GM23248 (cell line): ENCODE measurements around the gene ZNF746. TPM values are rescaled to one million over a fixed set of nuclear protein-coding genes. Genes with fewer than 3 reads are reported as not detected.

ENCODE experiments used
- DNase-seq: peaks from one replicate; pipeline ENCODE4 v3.0.0-alpha.2; 2015
- H2AFZ ChIP-seq: fragments of 200-600 bp; sonication (generic); 2 replicates; pipeline ENCODE4 v1.6.1; 2016; ENCODE audit warnings: antibody characterized with exemption
- H3F3A ChIP-seq: fragments of 200-600 bp; sonication (generic); 2 replicates; pipeline ENCODE4 v1.6.1; 2016; ENCODE audit warnings: mild to moderate bottlenecking, antibody characterized with exemption, mixed run types; ENCODE audit not compliant: insufficient read depth
- H3K27ac ChIP-seq: fragments of 200-600 bp; sonication (generic); 2 replicates; pipeline ENCODE4 v1.5.1; 2016; ENCODE audit warnings: mild to moderate bottlenecking
- H3K27me3 ChIP-seq: fragments of 200-600 bp; sonication (generic); replicated peaks from 2 replicates; pipeline ENCODE4 v1.6.1; 2016; ENCODE audit warnings: mild to moderate bottlenecking; ENCODE audit not compliant: insufficient read depth
- H3K36me3 ChIP-seq: fragments of 200-600 bp; sonication (generic); 2 replicates; pipeline ENCODE4 v1.6.1; 2016; ENCODE audit warnings: low read depth, mild to moderate bottlenecking
- H3K4me1 ChIP-seq: fragments of 200-600 bp; sonication (generic); 2 replicates; pipeline ENCODE4 v1.6.1; 2016; ENCODE audit warnings: mild to moderate bottlenecking; ENCODE audit not compliant: insufficient read depth
- H3K4me2 ChIP-seq: fragments of 200-600 bp; sonication (generic); one replicate; pipeline ENCODE4 v1.6.1; 2016; ENCODE audit warnings: mild to moderate bottlenecking; ENCODE audit not compliant: unreplicated experiment
- H3K4me3 ChIP-seq: fragments of 200-600 bp; sonication (generic); 2 replicates; pipeline ENCODE4 v1.5.1; 2016; ENCODE audit warnings: mild to moderate bottlenecking
- H3K79me2 ChIP-seq: fragments of 200-600 bp; sonication (generic); 2 replicates; pipeline ENCODE4 v1.6.1; 2016; ENCODE audit warnings: mild to moderate bottlenecking; ENCODE audit not compliant: insufficient read depth
- H3K9ac ChIP-seq: fragments of 200-600 bp; sonication (generic); 2 replicates; pipeline ENCODE4 v1.6.1; 2016; ENCODE audit warnings: mild to moderate bottlenecking
- H3K9me2 ChIP-seq: fragments of 200-600 bp; sonication (generic); 2 replicates; pipeline ENCODE4 v1.6.1; 2016; ENCODE audit warnings: mixed run types, mild to moderate bottlenecking, moderate library complexity; ENCODE audit not compliant: insufficient read depth
- H3K9me3 ChIP-seq: fragments of 200-600 bp; sonication (generic); one replicate; pipeline ENCODE4 v1.6.1; 2017; ENCODE audit warnings: low read depth
- H4K20me1 ChIP-seq: fragments of 200-600 bp; sonication (generic); 2 replicates; pipeline ENCODE4 v1.6.0; 2016; ENCODE audit not compliant: insufficient read depth
- EZH2 ChIP-seq: fragments of 200-600 bp; sonication (generic); IDR thresholded peaks from 2 replicates; pipeline ENCODE4 v1.6.1; 2018; ENCODE audit warnings: antibody characterized with exemption, mild to moderate bottlenecking; ENCODE audit not compliant: insufficient read depth, poor library complexity, severe bottlenecking
- EZH2phosphoT487 ChIP-seq: fragments of 200-600 bp; sonication (generic); IDR thresholded peaks from 2 replicates; pipeline ENCODE4 v1.6.1; 2018; ENCODE audit warnings: antibody characterized with exemption, moderate library complexity, mild to moderate bottlenecking, low read depth; ENCODE audit not compliant: insufficient read depth
- WGBS, 2 experiments: methylation state at CpG; one replicate each; pipeline ENCODE4 v1.1.6; 2015 to 2017; ENCODE audit warnings: low lambda C conversion rate in 2 of 2, low coverage in 1 of 2; ENCODE audit errors: missing lambda C conversion rate in 2 of 2; 5-methylcytosine and 5-hydroxymethylcytosine counted together
- in situ Hi-C: fragments of 300-500 bp; cut with MboI; formaldehyde crosslinking; loops from 2 replicates; pipeline ENCODE4 v1.15.0; 2020
- polyA plus RNA-seq: library from polyadenylated mRNA; unstranded; fragments of >200 nt; fragmentation: Nextera tagmentation; extraction: Ambion mirVana; gene quantifications from 2 replicates; pipeline ENCODE4 v1.2.1, GENCODE V29; 2016
- total RNA-seq: library from RNA; depleted of rRNA; stranded (reverse); fragments of >200 nt; shearing (Covaris generic); gene quantifications from 2 replicates; pipeline ENCODE4 v1.2.3, GENCODE V29; 2014

Gene ZNF746
- total and polyA plus RNA-seq, 2 experiments from 2014 or later, result 9.7 to 17.8 TPM

GRCh38 chr7:149463500-149464161 is 34.0 kb downstream of the ZNF746 start:
- no peaks in the 10 kb centered on the region for H3K36me3 ChIP-seq
- H3K4me2 ChIP-seq, result no peak overlapping the region
- in situ Hi-C loops, result no loop called here
- H3K9me3 ChIP-seq, result no peaks in the 10 kb centered on the region
- TF ChIP-seq EZH2 (no peak), EZH2phosphoT487 (no peak)
- no peaks in the 10 kb centered on the region for H4K20me1 ChIP-seq
- no peaks in the 10 kb centered on the region for H3F3A ChIP-seq
- H2AFZ ChIP-seq, result no peak overlapping the region
- no peaks in the 10 kb centered on the region for H3K4me1 ChIP-seq
- peaks cover 18% of the 10 kb centered on the region for H3K79me2 ChIP-seq
- no peak for DNase-seq
- 39 to 83% methylated on average over 1 of the region's 1 CpG for WGBS, 2 experiments
- no peak overlapping the region for H3K27ac ChIP-seq
- H3K27me3 ChIP-seq, result no peaks in the 10 kb centered on the region
- H3K4me3 ChIP-seq, result no peak overlapping the region
- H3K9me2 ChIP-seq, result no peaks in the 10 kb centered on the region
- H3K9ac ChIP-seq, result no peak overlapping the region

- H3K27ac ChIP-seq, result no peak overlapping the region
- DNase-seq, result no peak
- in situ Hi-C loops, result no loop called here
- no peak overlapping the region for H3K4me2 ChIP-seq
- no peak overlapping the region for H2AFZ ChIP-seq
- TF ChIP-seq EZH2phosphoT487 (no peak), EZH2 (no peak)
- no peaks in the 10 kb centered on the region for H4K20me1 ChIP-seq
- H3K36me3 ChIP-seq, result no peaks in the 10 kb centered on the region
- H3K79me2 ChIP-seq, result peaks cover 33% of the 10 kb centered on the region
- H3K27me3 ChIP-seq, result no peaks in the 10 kb centered on the region
- 80 to 83% methylated on average over 9 of the region's 9 CpGs for WGBS, 2 experiments
- no peaks in the 10 kb centered on the region for H3K9me3 ChIP-seq
- no peak overlapping the region for H3K4me3 ChIP-seq
- no peaks in the 10 kb centered on the region for H3F3A ChIP-seq
- no peaks in the 10 kb centered on the region for H3K9me2 ChIP-seq
- H3K9ac ChIP-seq, result no peak overlapping the region
- H3K4me1 ChIP-seq, result 0 out of 2 replicates have a peak, but pooled peaks cover 3% of the 10 kb centered on the region
Measured at GRCh38 chr7:149462101-149462520, 35.5 kb downstream of the ZNF746 start.

GRCh38 chr7:149460493-149461277 is 36.9 kb downstream of the ZNF746 start, which contains the start of gene ZNF777:
Gene ZNF777 (minus strand): TSS chr7:149461062. CDS start chr7:149456022, 5,040 bp downstream.
- peak within 1 kb of the TSS; percentile 51 for H3K27ac ChIP-seq
- in situ Hi-C loops, result no loop called here
- peaks cover 47% of the 10 kb centered on the region for H3K79me2 ChIP-seq

GRCh38 chr7:149459540-149460452 is 37.8 kb downstream of the ZNF746 start:
- Histone ChIP-seq H3K36me3 (no peaks in the 10 kb centered on the region), H3F3A (no peaks in the 10 kb centered on the region), H3K9me3 (no peaks in the 10 kb centered on the region), H3K4me3 (peak overlapping the region; percentile 82), H3K27me3 (no peaks in the 10 kb centered on the region), H3K4me1 (0 out of 2 replicates have a peak, but pooled peaks cover 3% of the 10 kb centered on the region), H3K27ac (peak overlapping the region; percentile 27), H3K9me2 (no peaks in the 10 kb centered on the region), H3K9ac (peak overlapping the region; percentile 83), H2AFZ (peak overlapping the region; percentile 76), H4K20me1 (no peaks in the 10 kb centered on the region), H3K79me2 (peaks cover 51% of the 10 kb centered on the region), H3K4me2 (peak overlapping the region; percentile 76)
- in situ Hi-C loops, result no loop called here
- peak; percentile 64 for DNase-seq
- WGBS, 2 experiments, result 2% methylated on average over 51 to 67 of the region's 145 CpGs
- TF ChIP-seq EZH2 (no peak), EZH2phosphoT487 (no peak)

More at GRCh38 chr7:149460493-149461277, 36.9 kb downstream of the ZNF746 start, which contains the start of gene ZNF777:
- TF ChIP-seq EZH2 (no peak), EZH2phosphoT487 (no peak)
- H3F3A ChIP-seq, result no peaks in the 10 kb centered on the region
- no peaks in the 10 kb centered on the region for H3K27me3 ChIP-seq
- 0 out of 2 replicates have a peak, but pooled peaks cover 3% of the 10 kb centered on the region for H3K4me1 ChIP-seq
- peak within 1 kb of the TSS; percentile 99 for H2AFZ ChIP-seq
- H3K9ac ChIP-seq, result peak within 1 kb of the TSS; percentile 83
- H4K20me1 ChIP-seq, result no peaks in the 10 kb centered on the region
- DNase-seq, result peak; percentile 95
- H3K36me3 ChIP-seq, result no peaks in the 10 kb centered on the region
- 1 to 2% methylated on average over 47 to 56 of the region's 64 CpGs for WGBS, 2 experiments
- peak within 1 kb of the TSS; percentile 79 for H3K4me2 ChIP-seq
- H3K9me2 ChIP-seq, result no peaks in the 10 kb centered on the region
- H3K4me3 ChIP-seq, result peak within 1 kb of the TSS; percentile 82
- no peaks in the 10 kb centered on the region for H3K9me3 ChIP-seq
